Vagina (tissue), 2 donors: ENCODE data around the gene AFF3. TPM values are rescaled to one million over a fixed set of nuclear protein-coding genes. Genes with fewer than 3 reads are reported as not detected.

ENCODE experiments used
- DNase-seq, 2 donors: peaks; one replicate each; pipeline ENCODE4 v3.0.0-alpha.2; 2017; ENCODE audit errors: extremely low spot score in 2 of 2
- H3K27ac ChIP-seq: fragments of 200-600 bp; sonication (generic); one replicate; pipeline ENCODE4 v1.5.1; 2019
- H3K27me3 ChIP-seq: fragments of 200-600 bp; sonication (generic); one replicate; pipeline ENCODE4 v1.5.1; 2019
- H3K36me3 ChIP-seq, 2 donors: fragments of 200-600 bp; sonication (generic); one replicate each; pipeline ENCODE4 v1.5.1; 2017 to 2019
- H3K4me1 ChIP-seq: fragments of 200-600 bp; sonication (generic); one replicate; pipeline ENCODE4 v1.5.1; 2019
- H3K4me3 ChIP-seq, 2 donors: fragments of 200-600 bp; sonication (generic); 1 replicate in 1 of 2; 2 replicates in 1 of 2; pipeline ENCODE4 v1.5.1; 2016 to 2019
- H3K9me3 ChIP-seq: fragments of 200-600 bp; sonication (generic); one replicate; pipeline ENCODE4 v1.5.1; 2019
- POLR2A ChIP-seq, 2 donors: fragments of 450-650 bp; IDR thresholded peaks; one replicate each; pipeline ENCODE4 v1.6.1; 2017; ENCODE audit warnings: antibody characterized with exemption in 2 of 2, mild to moderate bottlenecking in 2 of 2, moderate library complexity in 2 of 2
- POLR2AphosphoS5 ChIP-seq, 2 donors: sonication (generic); formaldehyde crosslinking; IDR thresholded peaks; one replicate each; pipeline ENCODE4 v1.9.0; 2017; ENCODE audit warnings: antibody characterized with exemption in 2 of 2, mild to moderate bottlenecking in 2 of 2, low read depth in 1 of 2; ENCODE audit not compliant: insufficient read depth in 1 of 2
- intact Hi-C: fragments of 100-400 bp; cut with DNase I; formaldehyde crosslinking; loops from one replicate; pipeline ENCODE4 v1.15.1; 2023
- total RNA-seq: library from RNA; depleted of rRNA; stranded (reverse); fragments of >200 nt; gene quantifications from one replicate; pipeline ENCODE4 v1.2.3, GENCODE V29; 2016
- TF ChIP-seq, protein P1 (sequence below), 3 experiments: fragments of 450-650 bp in 2 of 3; fragments of 200-600 bp in 1 of 3; sonication (generic) in 1 of 3; IDR thresholded peaks; one replicate each; pipeline ENCODE4 v1.5.1; 2017 to 2019; ENCODE audit warnings: antibody characterized with exemption in 3 of 3, mild to moderate bottlenecking in 2 of 3, moderate library complexity in 2 of 3

AFF3 gene
- total RNA-seq, 1 donor from 2014 or later, result 7.6 TPM

DNA sequence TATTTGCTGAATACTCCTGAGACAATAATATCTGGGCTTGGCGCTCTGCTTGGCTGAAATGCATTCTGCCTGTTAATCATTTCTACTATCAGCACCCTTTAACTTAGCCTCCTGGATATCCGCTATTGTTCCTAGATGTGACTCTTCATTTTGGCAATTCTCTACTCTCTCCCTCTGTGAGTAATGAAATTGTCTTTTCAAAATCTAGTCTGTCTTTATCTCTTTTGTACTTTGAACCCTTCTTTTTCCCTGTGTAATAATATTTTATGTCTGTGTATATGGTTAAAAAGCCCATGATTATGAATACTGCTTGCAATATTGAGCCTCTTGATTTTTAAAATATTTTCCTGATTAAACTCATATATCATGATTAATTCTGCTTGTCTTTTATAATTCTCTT is 646.4 kb downstream of the AFF3 start:
- DNase-seq, result no peak

More for the DNA sequence above, 646.4 kb downstream of the AFF3 start:
- intact Hi-C loops, result no loop called here
- H3K4me3 ChIP-seq, result no peak overlapping the region
- TF ChIP-seq, protein P1, sequence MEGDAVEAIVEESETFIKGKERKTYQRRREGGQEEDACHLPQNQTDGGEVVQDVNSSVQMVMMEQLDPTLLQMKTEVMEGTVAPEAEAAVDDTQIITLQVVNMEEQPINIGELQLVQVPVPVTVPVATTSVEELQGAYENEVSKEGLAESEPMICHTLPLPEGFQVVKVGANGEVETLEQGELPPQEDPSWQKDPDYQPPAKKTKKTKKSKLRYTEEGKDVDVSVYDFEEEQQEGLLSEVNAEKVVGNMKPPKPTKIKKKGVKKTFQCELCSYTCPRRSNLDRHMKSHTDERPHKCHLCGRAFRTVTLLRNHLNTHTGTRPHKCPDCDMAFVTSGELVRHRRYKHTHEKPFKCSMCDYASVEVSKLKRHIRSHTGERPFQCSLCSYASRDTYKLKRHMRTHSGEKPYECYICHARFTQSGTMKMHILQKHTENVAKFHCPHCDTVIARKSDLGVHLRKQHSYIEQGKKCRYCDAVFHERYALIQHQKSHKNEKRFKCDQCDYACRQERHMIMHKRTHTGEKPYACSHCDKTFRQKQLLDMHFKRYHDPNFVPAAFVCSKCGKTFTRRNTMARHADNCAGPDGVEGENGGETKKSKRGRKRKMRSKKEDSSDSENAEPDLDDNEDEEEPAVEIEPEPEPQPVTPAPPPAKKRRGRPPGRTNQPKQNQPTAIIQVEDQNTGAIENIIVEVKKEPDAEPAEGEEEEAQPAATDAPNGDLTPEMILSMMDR (IDR thresholded peaks at IDR 0.05), result no peak
- TF ChIP-seq POLR2A (IDR thresholded peaks at IDR 0.05), result no peak
- TF ChIP-seq POLR2AphosphoS5 (IDR thresholded peaks at IDR 0.05; ENCODE audit: insufficient read depth in 1 of 2, low read depth in 1 of 2), result no peak
- H3K4me1 ChIP-seq, result peaks cover 4% of the 10 kb centered on the region
- no peak overlapping the region for H3K27ac ChIP-seq
- H3K27me3 ChIP-seq, result no peaks in the 10 kb centered on the region
- no peaks in the 10 kb centered on the region for H3K9me3 ChIP-seq
- H3K36me3 ChIP-seq, result no peaks in the 10 kb centered on the region

Other genes starting within 250 kb of the AFF3 start
- gene LONRF2, start 179.9 kb upstream of the AFF3 start, total RNA-seq, result 9.6 TPM